ENCODE results near the gene INPP5A. TPM values are rescaled to one million over a fixed set of nuclear protein-coding genes. Genes with fewer than 3 reads are reported as not detected.

Gene INPP5A
- total RNA-seq, 1 experiment from 2014 or later: 12.3 TPM

GRCh38 chr10:132666705-132667341 is 129.2 kb downstream of the INPP5A start:
- Histone ChIP-seq H3K27me3 (ENCODE audit: insufficient read depth, low read length) (no peaks in the 10 kb centered on the region), H3K9me3 (ENCODE audit: control insufficient read depth in 1 of 2, insufficient read depth in 1 of 2, low read depth in 1 of 2, low read length in 2 of 2) (no peaks in the 10 kb centered on the region), H3K9me2 (ENCODE audit: insufficient read depth) (no peaks in the 10 kb centered on the region), H3K9ac (ENCODE audit: low read length) (no peak overlapping the region), H3K79me2 (ENCODE audit: insufficient read depth, low read length) (no peaks in the 10 kb centered on the region), H3K36me3 (ENCODE audit: control insufficient read depth in 1 of 2, insufficient read depth in 2 of 2, low read length in 2 of 2) (no peaks in the 10 kb centered on the region), H3K4me1 (ENCODE audit: control insufficient read depth in 1 of 2, insufficient read depth in 2 of 2, low read length in 2 of 2) (peaks cover 0 to 7% of the 10 kb centered on the region in 2 experiments; a peak in 1 of 4 replicates), H3K4me3 (replicated peaks in 1 of 2; ENCODE audit: low read depth in 1 of 2, low read length in 2 of 2) (no peak overlapping the region), H2AFZ (ENCODE audit: low read depth, low read length, poor library complexity, severe bottlenecking) (no peak overlapping the region), H3K27ac (ENCODE audit: low read depth, low read length) (no peak overlapping the region), H4K20me1 (ENCODE audit: insufficient read depth) (no peaks in the 10 kb centered on the region), H3K4me2 (ENCODE audit: low read length) (no peak overlapping the region)
- DNase-seq (ENCODE audit: low read depth, low spot score) (no peak), ATAC-seq (no peak)
- ChIA-PET RAD21 (ENCODE audit: low non-redundant PET in 1 of 2, low total read pairs in 2 of 2, uncharacterized antibody in 2 of 2, unreplicated experiment in 2 of 2) (no interaction called here), CTCF (no interaction called here), POLR2A (no interaction called here)
- no peak for TF ChIP-seq YY1 (IDR thresholded peaks at IDR 0.05; ENCODE audit: extremely low read depth, insufficient replicate concordance, low read depth, low read length)
- no peak for TF ChIP-seq ZFX (IDR thresholded peaks at IDR 0.05)
- no peak for TF ChIP-seq ATF3 (IDR thresholded peaks at IDR 0.05)
- no peak for TF ChIP-seq FOSL1 (IDR thresholded peaks at IDR 0.05; ENCODE audit: low read depth)
- no peak for TF ChIP-seq RAD21 (IDR thresholded peaks at IDR 0.05; ENCODE audit: low read depth)
- no peak for TF ChIP-seq EZH2phosphoT487 (IDR thresholded peaks at IDR 0.05; ENCODE audit: borderline replicate concordance)
- TF ChIP-seq JUND (IDR thresholded peaks at IDR 0.05): no peak
- no peak for TF ChIP-seq POLR2AphosphoS5 (IDR thresholded peaks at IDR 0.05; ENCODE audit: low read depth, low read length)
- TF ChIP-seq CEBPB (IDR thresholded peaks at IDR 0.05; ENCODE audit: low read depth): no peak
- no peak for TF ChIP-seq ZNF274 (IDR thresholded peaks at IDR 0.05; ENCODE audit: low read depth, low read length)
- no peak for TF ChIP-seq ELF1 (IDR thresholded peaks at IDR 0.05; ENCODE audit: borderline replicate concordance, low read depth)
- TF ChIP-seq ZBTB33 (IDR thresholded peaks at IDR 0.05; ENCODE audit: extremely low read depth, insufficient replicate concordance, low read length): no peak
- TF ChIP-seq SRF (IDR thresholded peaks at IDR 0.05; ENCODE audit: low read depth): no peak
- no peak for TF ChIP-seq CTCF (IDR thresholded peaks at IDR 0.05 in 2 of 3, conservative IDR thresholded peaks at IDR 0.05 in 1 of 3; ENCODE audit: borderline replicate concordance in 1 of 3, insufficient read depth in 1 of 3, low read depth in 2 of 3, low read length in 2 of 3)
- TF ChIP-seq REST (IDR thresholded peaks at IDR 0.05; ENCODE audit: low read depth): no peak
- TF ChIP-seq EZH2 (IDR thresholded peaks at IDR 0.05): no peak
- no peak for TF ChIP-seq EGR1 (IDR thresholded peaks at IDR 0.05; ENCODE audit: low read depth)
- TF ChIP-seq CBX3 (IDR thresholded peaks at IDR 0.05; ENCODE audit: low read depth): no peak
- no peak for TF ChIP-seq SP1 (IDR thresholded peaks at IDR 0.05; ENCODE audit: low read depth)
- no peak for TF ChIP-seq SIN3A (IDR thresholded peaks at IDR 0.05; ENCODE audit: low read depth)
- intact Hi-C loops (cut with micrococcal nuclease): no loop called here
- no TSS peak for BruUV-seq (replicated peaks)
